CD4-positive, alpha-beta T cell treated with Interleukin-10 for 1 hour (primary cell): ENCODE results near the gene CIP2A.

Source experiments
- DNase-seq: peaks from one replicate; pipeline ENCODE4 v3.0.0-alpha.2; 2020

Gene CIP2A

GRCh38 chr3:108509263-108509662, 80.0 kb downstream of the CIP2A start:
- DNase-seq, result no peak

- no peak for DNase-seq
Observed at GRCh38 chr3:108507902-108508301, 81.3 kb downstream of the CIP2A start.

- DNase-seq, result no peak
Observed at GRCh38 chr3:108505811-108506210, 83.4 kb downstream of the CIP2A start.

- DNase-seq, result no peak
Observed at GRCh38 chr3:108503722-108504121, 85.5 kb downstream of the CIP2A start.

- DNase-seq, result no peak
Observed at GRCh38 chr3:108501535-108501934, 87.7 kb downstream of the CIP2A start.

- DNase-seq, result no peak
Observed at GRCh38 chr3:108500728-108501127, 88.5 kb downstream of the CIP2A start.
